SJSA1 (cell line): Measurements from ENCODE around the gene MYO18A. TPM values are rescaled to one million over a fixed set of nuclear protein-coding genes. Genes with fewer than 3 reads are reported as not detected.
A peak's percentile ranks its signal among the peaks of the same experiment; 100 is the strongest.

Experiments used
- DNase-seq, 2 experiments: peaks; one replicate each; pipeline ENCODE4 v3.0.0-alpha.2; 2015 to 2020; ENCODE audit warnings: low spot score in 2 of 2, low read depth in 1 of 2
- H3K27ac ChIP-seq: fragments of 250-450 bp; sonication (Bioruptor Pico); 2 replicates; pipeline ENCODE4 v1.5.1; 2020; ENCODE audit warnings: mild to moderate bottlenecking, moderate library complexity
- H3K27me3 ChIP-seq: fragments of 250-450 bp; sonication (Bioruptor Pico); replicated peaks from 2 replicates; pipeline ENCODE4 v1.5.1; 2020; ENCODE audit warnings: mild to moderate bottlenecking, moderate library complexity
- H3K36me3 ChIP-seq: fragments of 250-450 bp; sonication (Bioruptor Pico); 2 replicates; pipeline ENCODE4 v1.5.1; 2020; ENCODE audit warnings: mild to moderate bottlenecking
- H3K4me1 ChIP-seq: fragments of 250-450 bp; sonication (Bioruptor Pico); replicated peaks from 2 replicates; pipeline ENCODE4 v1.6.1; 2021; ENCODE audit warnings: mild to moderate bottlenecking
- H3K4me3 ChIP-seq: fragments of 250-450 bp; sonication (Bioruptor Pico); 2 replicates; pipeline ENCODE4 v1.5.1; 2020; ENCODE audit warnings: mild to moderate bottlenecking
- H3K9me3 ChIP-seq: fragments of 250-450 bp; sonication (Bioruptor Pico); replicated peaks from 2 replicates; pipeline ENCODE4 v1.5.1; 2020; ENCODE audit warnings: mild to moderate bottlenecking
- total RNA-seq: library from RNA; depleted of rRNA; stranded (reverse); fragments of >200 nt; shearing (Covaris generic); gene quantifications from 2 replicates; pipeline ENCODE4 v1.2.3, GENCODE V29; 2014

MYO18A gene
- total RNA-seq, 1 experiment from 2014 or later, result 13.4 TPM

GRCh38 chr17:29080965-29081364 lies 99.2 kb downstream of the MYO18A start:
- Histone ChIP-seq H3K9me3 (no peaks in the 10 kb centered on the region), H3K27me3 (no peaks in the 10 kb centered on the region), H3K4me1 (peaks cover 18% of the 10 kb centered on the region), H3K27ac (no peak overlapping the region), H3K36me3 (peaks cover 4% of the 10 kb centered on the region), H3K4me3 (no peak overlapping the region)
- DNase-seq, result no peak

DNA sequence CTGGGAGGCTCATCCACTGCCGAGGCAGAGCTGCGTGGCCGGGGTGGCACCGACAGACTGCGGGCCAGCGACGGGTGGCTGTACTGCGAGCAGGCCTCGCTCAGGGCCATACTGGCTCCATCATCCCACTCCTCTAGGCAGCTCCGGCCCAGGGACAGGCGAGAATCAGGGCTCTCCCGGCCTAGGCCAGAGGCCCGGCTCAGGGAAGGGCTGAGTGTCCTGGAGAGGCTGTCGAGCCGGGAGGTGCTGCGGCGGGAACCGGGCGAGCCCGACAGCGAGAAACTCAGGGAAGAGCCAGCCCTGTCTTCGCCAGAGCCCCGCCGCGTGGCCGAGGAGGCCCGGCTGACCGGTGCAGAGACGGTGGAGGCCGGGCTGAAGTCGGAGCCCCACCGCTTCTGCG lies 99.9 kb downstream of the MYO18A start:
- Histone ChIP-seq H3K9me3 (no peaks in the 10 kb centered on the region), H3K27ac (no peak overlapping the region), H3K4me1 (peaks cover 18% of the 10 kb centered on the region), H3K27me3 (no peaks in the 10 kb centered on the region), H3K4me3 (no peak overlapping the region), H3K36me3 (peaks cover 4% of the 10 kb centered on the region)
- DNase-seq, result no peak

GRCh38 chr17:29079887-29080286 lies 100.3 kb downstream of the MYO18A start:
- Histone ChIP-seq H3K27me3 (no peaks in the 10 kb centered on the region), H3K4me3 (no peak overlapping the region), H3K36me3 (peaks cover 4% of the 10 kb centered on the region), H3K9me3 (no peaks in the 10 kb centered on the region), H3K27ac (no peak overlapping the region), H3K4me1 (peaks cover 18% of the 10 kb centered on the region)
- no peak for DNase-seq

- no peak overlapping the region for H3K27ac ChIP-seq
- H3K9me3 ChIP-seq, result no peaks in the 10 kb centered on the region
Measured at GRCh38 chr17:29079433-29079832, 100.8 kb downstream of the MYO18A start.

GRCh38 chr17:29078183-29079045 lies 101.8 kb downstream of the MYO18A start:
- peak; percentile 73 to 77 for DNase-seq
- H3K27ac ChIP-seq, result peak overlapping the region; percentile 11; the same call in 1 of the 2 replicates
- no peaks in the 10 kb centered on the region for H3K27me3 ChIP-seq
- H3K36me3 ChIP-seq, result peaks cover 4% of the 10 kb centered on the region
- H3K4me1 ChIP-seq, result peaks cover 18% of the 10 kb centered on the region
- no peaks in the 10 kb centered on the region for H3K9me3 ChIP-seq
- no peak overlapping the region for H3K4me3 ChIP-seq

More at GRCh38 chr17:29079433-29079832, 100.8 kb downstream of the MYO18A start:
- peaks cover 18% of the 10 kb centered on the region for H3K4me1 ChIP-seq
- no peak for DNase-seq
- peaks cover 4% of the 10 kb centered on the region for H3K36me3 ChIP-seq
- H3K4me3 ChIP-seq, result no peak overlapping the region
- no peaks in the 10 kb centered on the region for H3K27me3 ChIP-seq

GRCh38 chr17:29077320-29077719 lies 102.9 kb downstream of the MYO18A start:
- Histone ChIP-seq H3K9me3 (no peaks in the 10 kb centered on the region), H3K27ac (no peak overlapping the region)

DNA sequence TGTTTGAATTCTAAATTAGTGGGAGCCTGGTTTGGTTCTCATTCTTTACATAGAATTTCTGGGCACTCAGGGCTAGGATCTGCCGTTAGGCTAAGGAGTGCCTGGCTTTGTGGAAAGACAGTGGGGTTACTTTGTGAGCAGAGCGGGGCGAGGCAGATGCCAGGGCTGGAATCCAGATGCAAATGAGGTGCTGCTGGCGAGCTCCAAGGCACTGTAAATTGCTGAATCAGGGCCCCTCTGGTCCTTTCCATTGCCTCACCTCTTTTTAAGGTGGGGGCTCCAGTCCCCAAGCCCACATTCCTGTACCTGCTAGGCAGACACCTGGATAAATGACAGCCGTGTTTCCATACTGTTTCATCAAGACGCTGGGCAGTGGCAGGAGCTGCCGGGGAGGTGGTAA lies 103.5 kb downstream of the MYO18A start:
- Histone ChIP-seq H3K4me1 (peaks cover 18% of the 10 kb centered on the region), H3K27me3 (0 out of 2 replicates have a peak, but pooled peaks cover under 1% of the 10 kb centered on the region), H3K9me3 (no peaks in the 10 kb centered on the region), H3K4me3 (no peak overlapping the region), H3K27ac (no peak overlapping the region), H3K36me3 (peaks cover 4% of the 10 kb centered on the region)
- no peak for DNase-seq

More at GRCh38 chr17:29077320-29077719, 102.9 kb downstream of the MYO18A start:
- Histone ChIP-seq H3K36me3 (peaks cover 4% of the 10 kb centered on the region), H3K27me3 (no peaks in the 10 kb centered on the region), H3K4me1 (peaks cover 18% of the 10 kb centered on the region), H3K4me3 (no peak overlapping the region)
- no peak for DNase-seq

DNA sequence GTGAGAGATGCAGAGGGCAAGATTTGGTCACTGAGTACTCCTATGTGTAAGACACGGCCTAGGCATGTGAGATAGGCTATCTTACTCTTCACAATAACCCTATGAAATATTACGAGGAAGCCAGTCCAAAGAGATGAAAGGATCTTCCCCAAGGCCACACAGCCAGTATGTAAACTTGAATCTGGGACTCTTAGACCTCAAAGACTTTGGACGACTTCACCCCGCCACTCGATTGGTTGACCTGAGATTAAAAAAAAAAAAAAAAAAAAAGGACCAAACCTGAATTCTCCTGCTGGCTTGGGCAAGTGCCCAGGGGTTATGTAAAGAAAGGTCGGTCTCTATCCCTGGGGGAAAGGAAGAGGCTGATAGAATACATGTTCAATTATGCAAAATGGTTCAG lies 104.1 kb downstream of the MYO18A start:
- Histone ChIP-seq H3K36me3 (peaks cover 4% of the 10 kb centered on the region), H3K27ac (no peak overlapping the region), H3K27me3 (peaks cover 4% of the 10 kb centered on the region; the same call in 1 of the 2 replicates), H3K9me3 (no peaks in the 10 kb centered on the region), H3K4me3 (no peak overlapping the region), H3K4me1 (peaks cover 18% of the 10 kb centered on the region)
- DNase-seq, result no peak

DNA sequence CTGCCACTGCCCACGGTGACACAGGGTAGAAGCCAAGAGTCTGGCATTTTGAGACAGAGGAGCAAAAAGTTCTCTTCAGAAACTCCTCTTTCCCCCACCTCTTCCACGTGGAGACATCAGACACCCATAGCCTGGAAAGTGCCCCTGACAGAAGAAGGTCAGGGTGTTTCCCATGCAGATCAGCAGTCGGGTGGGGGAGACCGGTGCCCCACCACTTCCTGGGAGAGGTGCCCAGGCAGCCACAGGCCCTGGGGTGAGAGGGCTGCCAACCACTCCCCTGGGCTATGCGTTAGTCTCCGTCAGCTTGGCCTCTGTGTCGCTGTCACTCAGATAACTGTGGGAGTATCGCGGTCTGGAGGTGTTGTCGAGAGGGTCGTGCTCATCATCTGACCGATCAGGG lies 105.7 kb downstream of the MYO18A start:
- Histone ChIP-seq H3K36me3 (no peaks in the 10 kb centered on the region; the same call in none of the 2 replicates), H3K27me3 (peaks cover 4% of the 10 kb centered on the region; the same call in 1 of the 2 replicates), H3K27ac (no peak overlapping the region), H3K9me3 (no peaks in the 10 kb centered on the region), H3K4me1 (peaks cover 16% of the 10 kb centered on the region), H3K4me3 (no peak overlapping the region)
- DNase-seq, result no peak

GRCh38 chr17:29073520-29073919 lies 106.7 kb downstream of the MYO18A start:
- peaks cover 6% of the 10 kb centered on the region for H3K4me1 ChIP-seq
- DNase-seq, result no peak
- no peak overlapping the region for H3K27ac ChIP-seq
- H3K36me3 ChIP-seq, result no peaks in the 10 kb centered on the region; the same call in 1 of the 2 replicates
- peaks cover 4% of the 10 kb centered on the region; the same call in 1 of the 2 replicates for H3K27me3 ChIP-seq
- H3K9me3 ChIP-seq, result no peaks in the 10 kb centered on the region
- no peak overlapping the region for H3K4me3 ChIP-seq

GRCh38 chr17:29073045-29073444 lies 107.2 kb downstream of the MYO18A start:
- DNase-seq, result no peak
- Histone ChIP-seq H3K4me3 (no peak overlapping the region), H3K36me3 (no peaks in the 10 kb centered on the region; the same call in 1 of the 2 replicates), H3K4me1 (peaks cover 1% of the 10 kb centered on the region), H3K27me3 (peaks cover 4% of the 10 kb centered on the region; the same call in 1 of the 2 replicates), H3K27ac (no peak overlapping the region), H3K9me3 (no peaks in the 10 kb centered on the region)

DNA sequence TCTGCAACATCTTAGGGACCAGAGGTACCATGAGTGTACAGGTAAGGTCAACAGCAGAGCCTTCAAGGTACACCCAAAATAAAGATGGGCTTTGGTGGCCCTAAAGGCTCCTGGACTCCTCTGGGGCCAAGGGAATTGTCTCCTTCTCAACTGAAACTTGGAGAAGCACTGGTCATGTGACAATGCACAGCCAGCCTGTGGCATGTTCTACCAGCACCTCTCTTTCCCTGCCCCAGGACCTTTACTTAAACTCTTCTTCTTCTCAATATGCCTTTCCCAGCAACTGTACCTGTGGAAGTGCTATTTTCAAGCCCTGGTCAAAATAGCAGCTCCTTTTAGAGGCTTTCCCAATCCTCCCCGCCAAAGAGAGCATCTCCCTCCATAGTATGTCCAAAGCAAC lies 108.9 kb downstream of the MYO18A start:
- no peak for DNase-seq
- no peak overlapping the region for H3K4me3 ChIP-seq
- peaks cover 4% of the 10 kb centered on the region; the same call in 1 of the 2 replicates for H3K27me3 ChIP-seq
- H3K9me3 ChIP-seq, result no peaks in the 10 kb centered on the region
- no peaks in the 10 kb centered on the region for H3K36me3 ChIP-seq
- no peak overlapping the region for H3K27ac ChIP-seq
- no peaks in the 10 kb centered on the region for H3K4me1 ChIP-seq

DNA sequence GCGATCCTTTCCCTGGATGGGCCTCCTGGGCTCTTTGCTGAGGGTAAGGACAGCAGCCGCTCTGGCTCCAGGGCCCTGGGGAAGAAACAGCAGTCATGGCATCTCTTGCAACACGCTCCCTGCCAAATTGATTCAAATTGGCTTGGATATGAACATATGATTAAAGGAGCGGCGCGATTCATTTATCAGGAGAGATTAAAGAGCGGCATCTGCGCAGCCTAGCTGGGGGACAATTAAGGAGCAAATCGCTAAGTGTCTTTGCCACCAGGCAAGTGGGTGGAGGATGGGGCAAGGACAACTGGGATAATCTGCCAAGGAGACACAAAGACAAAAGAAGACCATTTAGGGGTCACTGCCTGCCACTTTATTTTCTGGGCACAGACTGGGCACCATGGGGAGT lies 109.4 kb downstream of the MYO18A start:
- H3K27me3 ChIP-seq, result peaks cover 4% of the 10 kb centered on the region; the same call in 1 of the 2 replicates
- no peaks in the 10 kb centered on the region for H3K4me1 ChIP-seq
- no peaks in the 10 kb centered on the region for H3K9me3 ChIP-seq
- no peak for DNase-seq
- no peak overlapping the region for H3K27ac ChIP-seq
- H3K36me3 ChIP-seq, result no peaks in the 10 kb centered on the region
- no peak overlapping the region for H3K4me3 ChIP-seq

DNA sequence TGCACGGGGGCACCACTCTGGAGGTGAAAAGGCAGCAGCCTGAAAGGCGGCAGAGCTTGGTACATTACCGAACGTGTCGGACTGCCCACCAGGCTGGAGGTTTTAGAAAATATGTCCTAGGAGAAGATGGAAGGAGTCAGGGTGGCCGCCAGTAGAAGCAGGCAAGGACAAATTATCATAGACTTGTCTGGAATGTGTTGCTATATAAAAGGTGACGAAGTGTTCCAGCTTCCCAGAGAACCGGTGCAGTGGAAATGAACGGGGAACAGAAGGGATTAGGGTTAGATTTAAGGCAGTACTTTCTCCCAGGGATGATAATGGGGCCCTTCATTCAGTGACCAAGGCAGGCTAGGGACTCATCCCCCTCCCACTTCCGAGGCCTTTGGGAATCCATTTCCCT lies 109.9 kb downstream of the MYO18A start:
- no peak for DNase-seq
- Histone ChIP-seq H3K4me1 (no peaks in the 10 kb centered on the region), H3K9me3 (no peaks in the 10 kb centered on the region), H3K36me3 (no peaks in the 10 kb centered on the region), H3K27ac (no peak overlapping the region), H3K27me3 (peaks cover 4% of the 10 kb centered on the region; the same call in 1 of the 2 replicates), H3K4me3 (no peak overlapping the region)
